Fibroblast of skin of right quadriceps (primary cell): Measurements from ENCODE around the gene AOX1.
A peak's percentile ranks its signal among the peaks of the same experiment; 100 is the strongest.
"Not testable (repeated sequence)": the region's sequence is repeated elsewhere in the genome, so short reads cannot be mapped to it uniquely, and the experiment has no call there.

Experiments
- DNase-seq: peaks from one replicate; pipeline ENCODE4 v3.0.0-alpha.2; 2013

Gene AOX1

DNA sequence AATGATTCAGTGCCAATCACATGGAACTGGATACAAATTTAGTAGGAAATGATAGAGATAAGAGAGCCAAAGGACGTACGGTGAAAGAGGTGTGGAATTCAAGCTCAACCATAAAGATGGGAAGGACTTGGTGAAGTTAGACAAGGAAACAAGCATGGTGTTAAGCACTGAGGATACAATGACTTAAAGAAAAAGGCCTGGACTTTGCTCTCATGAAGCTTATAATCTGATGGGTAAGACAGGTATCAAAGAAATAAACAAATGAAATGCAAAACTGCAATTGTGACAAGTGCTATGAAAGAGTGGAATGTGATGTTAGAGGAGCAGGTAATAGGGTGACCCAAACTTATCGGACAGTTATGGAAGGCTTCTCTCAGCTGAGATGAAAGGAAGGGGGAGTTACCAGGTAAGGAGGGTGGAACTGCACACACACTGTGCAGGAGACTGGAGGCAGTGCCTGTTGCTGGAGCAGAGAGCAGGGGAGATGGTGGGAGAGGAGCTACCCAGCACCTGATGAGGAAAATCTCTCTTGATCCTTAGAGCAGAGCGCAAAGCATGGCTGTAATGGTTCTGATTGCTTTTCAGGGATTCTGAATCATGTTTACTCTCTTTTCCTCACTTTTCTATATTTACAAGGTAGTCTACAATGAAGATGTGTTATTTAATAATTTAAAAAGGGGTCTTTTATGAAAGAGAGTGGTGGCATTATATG is 118.3 kb downstream of the AOX1 start:
- no peak for DNase-seq

DNA sequence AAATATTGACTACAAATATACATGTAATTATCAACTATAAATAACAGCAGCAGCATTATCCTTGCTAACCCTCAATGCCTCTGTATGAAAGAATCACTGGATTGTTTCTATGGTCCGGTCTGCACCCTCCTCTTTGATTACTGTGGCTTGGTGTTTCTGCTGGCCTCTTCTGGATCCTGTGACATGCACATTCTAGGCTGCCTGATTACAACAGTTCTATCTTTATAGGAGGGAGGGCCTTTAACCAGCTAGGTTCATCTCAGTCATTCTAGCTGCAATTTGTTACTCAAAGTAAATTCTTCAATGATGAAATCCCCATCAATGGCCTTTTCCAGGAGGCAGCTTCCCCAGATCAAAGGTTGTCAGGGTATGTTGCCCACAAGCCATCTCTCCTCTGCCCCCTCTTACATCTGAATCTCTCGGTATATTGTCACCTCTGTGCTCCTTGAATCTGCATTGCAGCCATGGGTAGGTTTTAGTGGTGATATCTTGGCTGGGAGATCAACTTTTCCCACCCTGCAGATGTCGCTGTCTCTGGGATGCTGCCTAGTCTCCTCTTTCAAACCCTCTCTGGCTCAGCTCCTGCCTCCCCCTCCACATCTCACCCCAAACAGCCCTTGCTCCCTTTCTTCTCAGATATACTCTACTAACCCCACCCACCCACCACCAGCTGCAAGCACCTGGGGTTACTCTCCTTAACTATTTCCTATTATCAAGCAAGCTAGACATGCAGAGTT is 119.7 kb downstream of the AOX1 start:
- no peak for DNase-seq

DNA sequence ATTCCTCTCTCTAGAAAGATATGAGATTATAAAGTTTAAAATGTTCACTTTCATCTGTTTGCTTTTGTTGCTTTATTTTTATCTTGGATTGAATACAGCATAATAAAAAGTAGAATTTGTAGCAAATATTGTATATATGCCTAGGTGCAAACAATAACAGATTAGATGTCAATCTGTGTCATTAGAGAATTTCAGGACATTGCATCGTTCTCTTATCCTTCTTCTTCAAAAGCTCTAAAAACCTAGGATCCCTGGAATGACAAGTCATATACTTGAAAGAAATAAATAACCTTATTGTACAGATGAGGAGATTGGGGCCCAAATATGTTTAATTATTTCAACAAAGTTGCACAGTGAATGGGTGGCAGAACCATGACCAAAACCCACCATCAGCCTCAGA is 123.1 kb downstream of the AOX1 start:
- no peak for DNase-seq

DNA sequence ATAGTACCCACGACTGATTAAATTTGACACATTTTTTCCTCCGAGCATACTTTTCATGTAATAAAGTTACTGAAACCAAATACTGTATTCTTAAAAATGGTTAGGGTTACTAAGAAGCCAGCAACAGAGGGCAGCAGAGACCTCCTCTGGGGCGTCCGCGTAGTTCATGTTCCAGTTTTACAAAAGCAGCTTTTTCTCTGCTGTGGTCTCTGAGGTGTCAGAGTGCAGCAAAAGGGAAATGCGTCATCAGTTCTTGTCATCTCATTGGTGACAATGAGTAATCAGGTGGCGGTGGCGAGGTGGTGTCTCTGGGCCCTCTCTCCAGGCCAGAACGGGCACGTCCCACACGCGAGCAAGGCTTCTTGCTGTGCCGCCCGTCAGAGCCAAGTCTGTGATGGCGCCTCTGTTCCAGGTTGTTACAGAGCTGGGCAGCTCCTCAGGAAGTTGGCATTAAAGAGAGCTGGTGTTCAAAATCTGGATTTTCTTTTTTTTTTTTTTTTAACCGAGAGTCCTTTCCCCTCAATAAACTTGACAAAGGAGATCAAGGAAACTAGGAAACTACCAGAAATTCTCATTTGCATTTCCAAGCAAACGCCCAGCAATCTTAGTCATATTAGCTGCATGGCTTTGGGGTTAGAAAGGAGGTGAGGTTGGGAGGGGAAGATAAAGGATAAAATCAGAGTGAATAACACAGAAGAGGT is 127.3 kb downstream of the AOX1 start:
- DNase-seq: peak; percentile 95

DNA sequence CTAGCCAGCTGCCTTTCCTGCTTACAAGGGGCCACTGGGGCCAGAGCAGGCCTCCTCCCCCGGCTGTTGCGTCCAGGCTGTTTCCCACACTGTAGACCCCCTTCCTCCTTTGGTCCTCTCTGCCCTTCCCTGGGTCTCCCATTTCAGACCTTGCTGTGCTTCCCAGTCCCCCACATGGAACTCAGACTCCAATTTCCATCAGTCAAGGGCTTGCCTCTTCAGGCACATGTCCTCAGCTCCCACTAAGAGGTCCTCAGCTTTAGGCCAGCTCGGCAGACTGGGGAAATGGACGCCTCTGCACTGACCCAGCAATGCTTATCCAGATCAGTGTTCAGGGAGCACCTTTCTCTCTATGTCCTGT is 127.9 kb downstream of the AOX1 start:
- no peak for DNase-seq

DNA sequence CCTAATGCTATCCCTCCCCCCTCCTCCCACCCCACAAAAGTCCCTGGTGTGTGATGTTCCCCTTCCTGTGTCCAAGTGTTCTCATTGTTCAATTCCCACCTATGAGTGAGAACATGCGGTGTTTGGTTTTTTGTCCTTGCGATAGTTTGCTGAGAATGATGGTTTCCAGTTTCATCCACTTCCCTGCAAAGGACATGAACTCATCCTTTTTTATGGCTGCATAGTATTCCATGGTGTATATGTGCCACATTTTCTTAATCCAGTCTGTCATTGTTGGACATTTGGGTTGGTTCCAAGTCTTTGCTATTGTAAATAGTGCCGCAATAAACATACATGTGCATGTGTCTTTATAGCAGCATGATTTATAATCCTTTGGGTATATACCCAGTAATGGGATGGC is 129.2 kb downstream of the AOX1 start:
- not testable (repeated sequence) for DNase-seq

DNA sequence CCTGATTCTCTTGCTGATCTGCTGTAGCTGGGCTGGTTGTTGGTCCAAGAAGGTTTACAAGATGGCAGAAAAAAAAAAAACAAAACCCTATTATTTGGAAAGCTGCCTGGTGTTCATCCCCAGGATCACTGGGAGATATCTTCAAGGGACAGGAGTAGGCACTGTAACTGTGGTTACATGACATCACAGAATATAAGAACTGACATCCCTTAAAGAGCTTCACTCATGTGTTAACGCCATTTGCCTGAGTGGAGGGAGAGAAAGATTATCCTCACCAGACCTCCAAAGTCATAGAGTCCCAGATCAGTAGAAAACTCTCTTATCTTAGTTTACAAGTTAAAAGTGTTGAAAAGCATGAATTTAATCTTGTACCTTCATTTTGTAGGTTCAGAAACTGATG is 130.6 kb downstream of the AOX1 start:
- DNase-seq: no peak
